Measurements from ENCODE around the gene NEO1. TPM values are rescaled to one million over a fixed set of nuclear protein-coding genes. Genes with fewer than 3 reads are reported as not detected.

Gene NEO1
- total and polyA plus RNA-seq, 9 of the 15 experiments (the other 6 are each of a cell fraction or from before 2014, with no cell fraction given): 0.08 to 1.7 (median 0.48) TPM

- TF ChIP-seq ZFP36 (IDR thresholded peaks at IDR 0.05; ENCODE audit: low read depth, low read length, partially characterized antibody) (peak; percentile 76), TGIF2 (CRISPR knock-in tag; IDR thresholded peaks at IDR 0.05) (no peak), ZC3H4 (CRISPR knock-in tag; IDR thresholded peaks at IDR 0.05; ENCODE audit: borderline replicate concordance) (no peak), TCF3 (CRISPR knock-in tag; IDR thresholded peaks at IDR 0.05) (peak; percentile 46; the same call in 1 of the 2 replicates), DMBX1 (CRISPR knock-in tag; IDR thresholded peaks at IDR 0.05; ENCODE audit: borderline replicate concordance) (peak; percentile 24; the same call in 1 of the 2 replicates), POLR2AphosphoS2 (IDR thresholded peaks at IDR 0.05; ENCODE audit: low read length) (no peak), CBX3 (IDR thresholded peaks at IDR 0.05; ENCODE audit: borderline replicate concordance in 1 of 2, low read length in 2 of 2) (0 out of 3 replicates have a peak, but pooled peaks of 1 of the 2 experiments have one; percentile 32), NELFE (IDR thresholded peaks at IDR 0.05; ENCODE audit: insufficient read depth, insufficient read length) (no peak), CCAR2 (IDR thresholded peaks at IDR 0.05; ENCODE audit: low read depth, low read length) (no peak), TCF7L2 (IDR thresholded peaks at IDR 0.05; ENCODE audit: low read depth, low read length) (no peak), ZNF830 (CRISPR knock-in tag; IDR thresholded peaks at IDR 0.05) (no peak), ZSCAN29 (IDR thresholded peaks at IDR 0.05) (no peak), RFX5 (IDR thresholded peaks at IDR 0.05; ENCODE audit: low read depth, low read length) (no peak), PKNOX1 (IDR thresholded peaks at IDR 0.05) (no peak), KLF1 (tag; IDR thresholded peaks at IDR 0.05) (no peak), PRDM10 (IDR thresholded peaks at IDR 0.05; ENCODE audit: partially characterized antibody) (no peak), KAT8 (IDR thresholded peaks at IDR 0.05; ENCODE audit: low read depth) (no peak), HNRNPL (IDR thresholded peaks at IDR 0.05; ENCODE audit: low read depth, low read length) (no peak), RFX1 (IDR thresholded peaks at IDR 0.05) (no peak), USF2 (CRISPR knock-in tag; IDR thresholded peaks at IDR 0.05) (no peak), ZNF280A (IDR thresholded peaks at IDR 0.05; ENCODE audit: low read depth, partially characterized antibody) (peak; percentile 21), FUS (optimal IDR thresholded peaks at IDR 0.05; ENCODE audit: low read depth, low read length) (no peak), ESRRA (IDR thresholded peaks at IDR 0.05; ENCODE audit: borderline replicate concordance, low read depth) (no peak), HIVEP1 (CRISPR knock-in tag; IDR thresholded peaks at IDR 0.05) (no peak), PYGO2 (tag; IDR thresholded peaks at IDR 0.05) (no peak)
Observed at GRCh38 chr15:73165844-73166243, 113.6 kb downstream of the NEO1 start (continued).
